AG04450 (cell line): Measurements from ENCODE around the gene IFNAR1. TPM values are rescaled to one million over a fixed set of nuclear protein-coding genes. Genes with fewer than 3 reads are reported as not detected.

Source experiments
- CTCF ChIA-PET: fragments of 300-600, 350-600 bp; formaldehyde crosslinking; extraction: SDS; loops from one replicate; lab custom pipeline; 2022; ENCODE audit warnings: antibody characterized with exemption, inconsistent platforms; lab: Charles Lee
- POLR2A ChIA-PET: fragments of 350-600 bp; formaldehyde crosslinking; extraction: SDS; loops from one replicate; lab custom pipeline; 2021; ENCODE audit warnings: antibody characterized with exemption, inconsistent platforms; lab: Yijun Ruan, JAX
- DNase-seq: peaks from one replicate; pipeline ENCODE4 v3.0.0-alpha.2; 2011; ENCODE audit warnings: low read depth, low spot score
- H3K27ac ChIP-seq: one replicate; pipeline ENCODE4 v1.5.1; 2012; ENCODE audit warnings: low read depth, low read length, control low read depth
- H3K27me3 ChIP-seq: one replicate; pipeline ENCODE4 v1.6.0; 2012; ENCODE audit warnings: low read length; ENCODE audit not compliant: control insufficient read depth, insufficient read depth
- H3K4me3 ChIP-seq: 2 replicates; pipeline ENCODE4 v1.5.1; 2011; ENCODE audit warnings: mild to moderate bottlenecking, low read depth, low read length, control low read depth
- H3K9me3 ChIP-seq: 2 replicates; pipeline ENCODE4 v1.5.1; 2012; ENCODE audit warnings: low read length; ENCODE audit not compliant: control insufficient read depth, insufficient read depth
- polyA plus RNA-seq: library from polyadenylated mRNA; depleted of rRNA; stranded (reverse); fragments of >200 nt; gene quantifications from 2 replicates; pipeline ENCODE4 v1.2.3, GENCODE V29; 2011
- TF ChIP-seq, protein P1 (sequence below): IDR thresholded peaks from 2 replicates; pipeline ENCODE4 v1.5.1; 2011; ENCODE audit warnings: low read depth, low read length, control low read depth, inconsistent platforms

IFNAR1 gene
- polyA plus RNA-seq, 1 experiment = 21.2 TPM

GRCh38 chr21:33291686-33292085 lies 33.1 kb upstream of the IFNAR1 start:
- POLR2A ChIA-PET = no interaction called here
- DNase-seq = no peak
- Histone ChIP-seq H3K27ac (no peak overlapping the region), H3K27me3 (no peaks in the 10 kb centered on the region), H3K9me3 (no peaks in the 10 kb centered on the region), H3K4me3 (no peak overlapping the region)
- CTCF ChIA-PET = no interaction called here
- TF ChIP-seq, protein P1, sequence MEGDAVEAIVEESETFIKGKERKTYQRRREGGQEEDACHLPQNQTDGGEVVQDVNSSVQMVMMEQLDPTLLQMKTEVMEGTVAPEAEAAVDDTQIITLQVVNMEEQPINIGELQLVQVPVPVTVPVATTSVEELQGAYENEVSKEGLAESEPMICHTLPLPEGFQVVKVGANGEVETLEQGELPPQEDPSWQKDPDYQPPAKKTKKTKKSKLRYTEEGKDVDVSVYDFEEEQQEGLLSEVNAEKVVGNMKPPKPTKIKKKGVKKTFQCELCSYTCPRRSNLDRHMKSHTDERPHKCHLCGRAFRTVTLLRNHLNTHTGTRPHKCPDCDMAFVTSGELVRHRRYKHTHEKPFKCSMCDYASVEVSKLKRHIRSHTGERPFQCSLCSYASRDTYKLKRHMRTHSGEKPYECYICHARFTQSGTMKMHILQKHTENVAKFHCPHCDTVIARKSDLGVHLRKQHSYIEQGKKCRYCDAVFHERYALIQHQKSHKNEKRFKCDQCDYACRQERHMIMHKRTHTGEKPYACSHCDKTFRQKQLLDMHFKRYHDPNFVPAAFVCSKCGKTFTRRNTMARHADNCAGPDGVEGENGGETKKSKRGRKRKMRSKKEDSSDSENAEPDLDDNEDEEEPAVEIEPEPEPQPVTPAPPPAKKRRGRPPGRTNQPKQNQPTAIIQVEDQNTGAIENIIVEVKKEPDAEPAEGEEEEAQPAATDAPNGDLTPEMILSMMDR = no peak

- Histone ChIP-seq H3K4me3 (no peak overlapping the region), H3K27ac (no peak overlapping the region), H3K9me3 (no peaks in the 10 kb centered on the region), H3K27me3 (no peaks in the 10 kb centered on the region)
- ChIA-PET POLR2A (no interaction called here), CTCF (no interaction called here)
- TF ChIP-seq, protein P1 = no peak
- DNase-seq = no peak
These were observed 32.0 kb upstream of the IFNAR1 start for GRCh38 chr21:33292724-33293123.

DNA sequence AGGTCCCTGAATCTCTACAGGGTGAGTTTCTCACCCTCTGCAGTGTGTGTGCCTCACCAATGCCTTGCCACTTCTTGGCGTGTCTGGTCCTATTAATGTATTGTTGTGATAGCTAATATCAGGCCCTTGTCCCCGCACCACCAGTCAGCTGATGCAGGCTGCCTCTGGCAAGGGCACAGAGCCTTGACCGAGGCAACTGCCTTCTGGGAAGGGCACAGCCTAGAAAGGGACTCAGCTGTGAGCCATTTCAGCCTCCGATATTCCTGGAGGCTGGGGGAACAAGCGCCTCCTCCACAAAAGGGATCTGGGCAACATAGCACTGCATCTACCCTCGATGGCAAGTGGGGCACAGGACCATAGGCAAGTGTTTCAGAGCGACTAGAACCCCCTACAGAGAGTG lies 31.6 kb upstream of the IFNAR1 start:
- ChIA-PET CTCF (no interaction called here), POLR2A (no interaction called here)
- Histone ChIP-seq H3K27ac (no peak overlapping the region), H3K9me3 (no peaks in the 10 kb centered on the region), H3K27me3 (no peaks in the 10 kb centered on the region), H3K4me3 (no peak overlapping the region)
- TF ChIP-seq, protein P1 = no peak
- no peak for DNase-seq

DNA sequence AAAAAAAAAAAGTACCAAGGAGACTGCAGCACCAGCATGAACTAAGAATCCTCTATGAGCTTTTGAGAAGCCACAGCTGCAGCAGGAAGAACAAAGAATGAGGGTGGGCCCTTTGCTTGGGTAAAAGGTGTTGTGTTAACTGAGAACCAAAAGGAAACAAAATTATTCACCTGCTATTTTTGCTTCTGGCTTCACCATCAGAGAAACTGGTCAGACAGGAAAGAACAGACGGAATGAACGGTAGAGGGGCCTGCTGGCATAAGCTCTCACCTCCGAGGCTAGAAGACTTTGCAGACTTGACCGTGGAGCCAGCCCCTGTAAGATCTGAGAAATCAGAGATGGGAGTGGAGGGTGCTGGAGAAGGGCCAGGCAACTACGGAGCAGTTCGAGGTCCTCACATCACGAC lies 31.0 kb upstream of the IFNAR1 start:
- no peak for DNase-seq
- no peaks in the 10 kb centered on the region for H3K9me3 ChIP-seq
- H3K27ac ChIP-seq = no peak overlapping the region
- TF ChIP-seq, protein P1 = no peak
- no peak overlapping the region for H3K4me3 ChIP-seq
- ChIA-PET POLR2A (interaction anchor here (0.7 to 1.0 kb wide), 2 partner anchors 17 to 31 kb away, joined by 3 read pairs; partner anchors contain the start of gene IFNAR1), CTCF (interaction anchor here (1.1 kb wide), 1 partner anchor 97 kb away, joined by 3 read pairs; no protein-coding TSS in a partner anchor)
- no peaks in the 10 kb centered on the region for H3K27me3 ChIP-seq

DNA sequence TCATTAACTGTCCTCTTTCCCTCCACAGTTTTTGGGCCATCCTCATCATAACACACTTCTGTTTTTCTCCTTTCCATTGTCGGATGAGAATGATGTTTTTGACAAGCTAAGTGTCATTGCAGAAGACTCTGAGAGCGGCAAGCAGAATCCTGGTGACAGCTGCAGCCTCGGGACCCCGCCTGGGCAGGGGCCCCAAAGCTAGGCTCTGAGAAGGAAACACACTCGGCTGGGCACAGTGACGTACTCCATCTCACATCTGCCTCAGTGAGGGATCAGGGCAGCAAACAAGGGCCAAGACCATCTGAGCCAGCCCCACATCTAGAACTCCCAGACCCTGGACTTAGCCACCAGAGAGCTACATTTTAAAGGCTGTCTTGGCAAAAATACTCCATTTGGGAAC lies 28.6 kb upstream of the IFNAR1 start:
- ChIA-PET CTCF (interaction anchor here (0.7 kb wide), 1 partner anchor 96 kb away, joined by 3 read pairs; no protein-coding TSS in a partner anchor), POLR2A (no interaction called here)
- no peak overlapping the region for H3K4me3 ChIP-seq
- TF ChIP-seq, protein P1 = no peak
- DNase-seq = no peak
- no peak overlapping the region for H3K27ac ChIP-seq
- H3K27me3 ChIP-seq = no peaks in the 10 kb centered on the region
- H3K9me3 ChIP-seq = no peaks in the 10 kb centered on the region
